Measurements from ENCODE around the gene AP3B1.

AP3B1 gene

DNA sequence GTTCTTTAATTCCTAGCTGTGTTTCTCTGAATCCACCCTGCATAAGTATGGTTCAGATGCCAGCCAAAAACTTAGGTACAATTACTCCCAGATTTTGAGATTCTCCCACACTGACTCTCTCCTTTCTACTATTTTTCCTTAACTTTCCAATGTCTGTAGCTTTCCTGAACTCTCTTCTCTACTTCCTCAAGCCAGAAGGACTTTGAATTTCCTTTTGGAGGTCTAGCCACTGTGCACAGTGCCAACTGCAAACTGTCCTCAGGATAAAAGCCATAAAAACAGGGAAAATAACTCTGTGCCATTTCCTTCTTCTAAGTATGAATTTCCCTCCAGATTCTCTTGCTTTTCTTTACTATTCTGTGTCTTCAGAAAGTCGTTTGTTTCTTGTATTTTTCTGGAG, 157.2 kb downstream of the AP3B1 start:
- H3K36me3 ChIP-seq (ENCODE audit: control insufficient read depth, insufficient read depth, low read length, severe bottlenecking): peaks cover 29% of the 10 kb centered on the region
- H3K9ac ChIP-seq (ENCODE audit: low read length): no peak overlapping the region

DNA sequence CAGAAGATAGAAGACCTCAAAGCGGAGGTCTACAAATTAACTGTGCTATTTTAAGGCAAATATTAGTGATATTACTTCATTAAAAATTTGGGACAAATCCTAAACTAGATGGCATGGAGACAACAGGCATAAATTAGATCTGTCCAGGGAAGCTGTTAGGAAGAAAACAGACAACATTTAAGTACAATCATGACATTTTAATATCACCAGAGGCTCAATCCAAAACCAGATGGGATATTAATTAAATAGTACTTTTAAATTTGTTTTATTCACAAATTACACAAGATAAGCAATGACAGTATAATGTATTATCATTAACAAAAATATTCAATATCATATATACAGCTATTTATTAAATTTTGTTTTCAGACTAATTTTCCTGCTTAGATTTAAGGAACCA, 161.1 kb downstream of the AP3B1 start:
- Histone ChIP-seq H3K9me3 (ENCODE audit: control insufficient read depth, low read length) (no peaks in the 10 kb centered on the region), H3K27me3 (replicated peaks; ENCODE audit: control insufficient read depth, insufficient read depth, low read length) (no peaks in the 10 kb centered on the region), H3K36me3 (ENCODE audit: control insufficient read depth, insufficient read depth, low read length, severe bottlenecking) (peaks cover 16% of the 10 kb centered on the region), H3K4me3 (ENCODE audit: low read length) (no peak overlapping the region), H3K9ac (ENCODE audit: low read length) (no peak overlapping the region), H3K4me1 (ENCODE audit: control insufficient read depth, insufficient read depth, low read length) (no peaks in the 10 kb centered on the region)
- DNase-seq (ENCODE audit: low read depth): no peak

More for the DNA sequence above, 157.2 kb downstream of the AP3B1 start:
- no peaks in the 10 kb centered on the region for H3K27me3 ChIP-seq (replicated peaks; ENCODE audit: control insufficient read depth, insufficient read depth, low read length)
- H3K9me3 ChIP-seq (ENCODE audit: control insufficient read depth, low read length): no peaks in the 10 kb centered on the region
- H3K4me3 ChIP-seq (ENCODE audit: low read length): no peak overlapping the region
- no peaks in the 10 kb centered on the region for H3K4me1 ChIP-seq (ENCODE audit: control insufficient read depth, insufficient read depth, low read length)
- no peak for DNase-seq (ENCODE audit: low read depth)

DNA sequence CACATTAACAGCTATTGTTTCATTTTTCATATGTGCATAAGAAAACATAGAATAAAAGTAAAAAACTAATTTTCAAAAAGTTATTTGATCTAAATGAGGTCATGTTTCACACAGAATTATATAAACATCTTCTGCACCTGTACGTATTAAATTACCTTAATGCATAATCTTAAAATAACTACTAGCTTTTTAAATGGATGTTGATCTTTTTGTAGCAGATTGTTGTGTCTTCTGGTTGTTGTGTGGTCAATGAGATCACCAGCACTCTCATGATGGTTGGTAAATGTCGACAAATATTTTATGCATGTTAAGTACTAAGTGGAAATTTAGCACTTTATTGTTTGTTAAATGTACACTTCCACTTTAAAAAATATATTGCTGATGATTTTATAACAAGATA, 162.0 kb downstream of the AP3B1 start:
- Histone ChIP-seq H3K9ac (ENCODE audit: low read length) (no peak overlapping the region), H3K36me3 (ENCODE audit: control insufficient read depth, insufficient read depth, low read length, severe bottlenecking) (peaks cover 26% of the 10 kb centered on the region), H3K9me3 (ENCODE audit: control insufficient read depth, low read length) (no peaks in the 10 kb centered on the region), H3K4me1 (ENCODE audit: control insufficient read depth, insufficient read depth, low read length) (no peaks in the 10 kb centered on the region), H3K4me3 (ENCODE audit: low read length) (no peak overlapping the region), H3K27me3 (replicated peaks; ENCODE audit: control insufficient read depth, insufficient read depth, low read length) (no peaks in the 10 kb centered on the region)
- no peak for DNase-seq (ENCODE audit: low read depth)

DNA sequence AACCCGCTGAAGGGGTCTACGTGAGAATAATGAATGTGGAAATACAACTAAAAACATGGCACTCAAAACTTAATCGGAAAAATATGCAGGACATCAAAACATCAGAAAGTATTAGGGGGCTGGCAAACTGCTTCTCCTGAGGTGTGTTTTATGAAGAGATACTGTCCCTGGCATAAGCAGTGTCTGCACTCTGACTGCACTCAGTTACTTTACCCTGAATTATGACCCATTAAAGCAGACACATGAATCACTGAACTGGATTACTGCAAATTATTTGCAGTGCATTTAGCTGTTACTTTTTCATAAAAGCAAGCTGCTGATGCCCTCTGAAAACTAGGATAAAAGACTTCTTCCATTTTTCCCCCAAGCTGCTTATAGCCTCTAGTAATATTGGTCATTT, 164.9 kb downstream of the AP3B1 start:
- peaks cover 21% of the 10 kb centered on the region for H3K36me3 ChIP-seq (ENCODE audit: control insufficient read depth, insufficient read depth, low read length, severe bottlenecking)
- no peak overlapping the region for H3K4me3 ChIP-seq (ENCODE audit: low read length)
- H3K4me1 ChIP-seq (ENCODE audit: control insufficient read depth, insufficient read depth, low read length): no peaks in the 10 kb centered on the region
- H3K27me3 ChIP-seq (replicated peaks; ENCODE audit: control insufficient read depth, insufficient read depth, low read length): no peaks in the 10 kb centered on the region
- DNase-seq (ENCODE audit: low read depth): no peak
- no peaks in the 10 kb centered on the region for H3K9me3 ChIP-seq (ENCODE audit: control insufficient read depth, low read length)
- no peak overlapping the region for H3K9ac ChIP-seq (ENCODE audit: low read length)

DNA sequence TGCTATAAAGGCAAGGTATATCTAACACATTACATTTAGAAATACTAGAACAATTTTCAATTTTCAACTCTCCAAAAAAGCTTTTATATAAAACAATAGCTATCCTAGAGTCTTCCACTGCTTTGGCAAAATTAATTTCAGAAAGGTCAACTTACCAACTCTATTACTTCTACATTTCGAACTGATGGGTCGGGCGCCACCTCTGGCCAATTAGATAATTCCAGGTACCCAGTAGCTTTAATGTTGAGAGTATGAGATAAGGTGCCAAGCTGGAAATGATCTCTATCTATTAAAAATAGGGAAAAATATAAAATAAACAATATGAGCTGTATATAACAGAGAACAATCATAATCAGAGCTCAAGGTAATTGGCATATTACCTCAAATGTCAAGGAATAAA, 166.6 kb downstream of the AP3B1 start:
- H3K9me3 ChIP-seq (ENCODE audit: control insufficient read depth, low read length): no peaks in the 10 kb centered on the region
- no peaks in the 10 kb centered on the region for H3K4me1 ChIP-seq (ENCODE audit: control insufficient read depth, insufficient read depth, low read length)
- no peak overlapping the region for H3K9ac ChIP-seq (ENCODE audit: low read length)
- H3K36me3 ChIP-seq (ENCODE audit: control insufficient read depth, insufficient read depth, low read length, severe bottlenecking): peaks cover 21% of the 10 kb centered on the region
- DNase-seq (ENCODE audit: low read depth): no peak
- no peak overlapping the region for H3K4me3 ChIP-seq (ENCODE audit: low read length)
- no peaks in the 10 kb centered on the region for H3K27me3 ChIP-seq (replicated peaks; ENCODE audit: control insufficient read depth, insufficient read depth, low read length)

DNA sequence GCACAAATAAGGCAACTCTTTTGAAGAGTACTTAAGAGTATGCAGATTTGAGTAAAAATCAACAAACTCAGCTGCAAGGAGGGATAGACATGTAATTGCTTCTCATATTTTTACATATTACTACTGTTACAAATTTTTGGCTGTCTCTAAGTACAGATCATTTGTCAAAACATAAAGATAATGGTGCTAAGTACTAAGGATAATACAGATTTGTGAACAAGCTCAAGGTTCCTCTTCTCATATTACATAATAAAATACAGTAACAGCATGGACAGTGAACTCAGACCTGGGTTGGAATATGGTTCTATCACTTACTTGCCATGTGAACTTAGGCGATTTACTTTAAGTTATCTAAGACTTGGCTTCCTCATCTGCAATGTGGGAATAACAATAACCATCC, 168.0 kb downstream of the AP3B1 start:
- Histone ChIP-seq H3K27me3 (replicated peaks; ENCODE audit: control insufficient read depth, insufficient read depth, low read length) (no peaks in the 10 kb centered on the region), H3K9me3 (ENCODE audit: control insufficient read depth, low read length) (no peaks in the 10 kb centered on the region), H3K4me1 (ENCODE audit: control insufficient read depth, insufficient read depth, low read length) (no peaks in the 10 kb centered on the region), H3K36me3 (ENCODE audit: control insufficient read depth, insufficient read depth, low read length, severe bottlenecking) (peaks cover 18% of the 10 kb centered on the region), H3K4me3 (ENCODE audit: low read length) (no peak overlapping the region), H3K9ac (ENCODE audit: low read length) (no peak overlapping the region)
- no peak for DNase-seq (ENCODE audit: low read depth)

DNA sequence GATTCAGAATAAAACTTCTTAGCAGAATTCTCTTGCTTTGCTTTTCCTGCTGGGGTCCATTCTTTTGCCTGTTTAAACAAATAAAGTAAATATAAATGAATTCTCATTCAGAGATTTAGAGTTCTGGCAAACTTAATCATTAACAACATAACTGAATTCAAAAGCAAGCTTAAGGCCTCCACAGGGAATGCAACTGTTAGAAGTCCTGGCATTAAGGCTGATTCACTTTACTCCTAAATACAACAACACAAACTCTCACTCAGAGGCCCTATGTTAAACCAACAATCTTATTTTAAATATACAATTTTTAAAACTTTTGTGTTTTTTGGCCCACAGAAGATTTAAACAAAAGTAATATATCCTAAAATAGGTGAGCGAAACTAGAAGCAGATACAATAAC, 178.3 kb downstream of the AP3B1 start:
- no peak for DNase-seq (ENCODE audit: low read depth)
- Histone ChIP-seq H3K27me3 (replicated peaks; ENCODE audit: control insufficient read depth, insufficient read depth, low read length) (no peaks in the 10 kb centered on the region), H3K36me3 (ENCODE audit: control insufficient read depth, insufficient read depth, low read length, severe bottlenecking) (peaks cover 26% of the 10 kb centered on the region)

DNA sequence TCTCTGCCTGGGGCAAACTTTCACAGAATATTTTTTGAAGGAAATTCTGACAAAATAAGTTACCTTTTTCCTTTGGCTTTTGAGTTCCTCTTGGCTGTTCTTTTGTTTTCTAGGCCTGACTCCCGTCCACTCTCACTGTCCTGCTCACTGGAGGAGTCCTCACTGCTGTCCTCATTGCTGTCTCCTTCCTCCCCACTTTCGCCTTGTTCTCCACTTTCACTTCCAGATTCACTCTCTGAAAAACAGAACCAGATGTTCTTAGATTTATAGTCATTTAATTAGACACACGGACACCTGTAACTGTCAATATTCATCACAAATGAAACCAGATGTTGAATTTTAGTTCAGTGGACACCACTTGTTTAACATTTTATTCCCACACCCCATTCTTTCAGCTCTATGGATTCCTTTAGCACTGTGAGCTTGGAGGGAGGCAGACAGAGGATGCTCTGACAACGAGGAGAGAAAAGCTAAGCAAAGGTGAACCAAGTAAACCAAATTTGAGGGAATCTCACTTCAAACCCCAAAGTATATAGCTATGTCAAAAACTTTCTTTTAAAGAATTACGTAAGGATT, 180.7 kb downstream of the AP3B1 start:
- DNase-seq (ENCODE audit: low read depth): no peak
- Histone ChIP-seq H3K9ac (ENCODE audit: low read length) (no peak overlapping the region), H3K4me1 (ENCODE audit: control insufficient read depth, insufficient read depth, low read length) (no peaks in the 10 kb centered on the region), H3K27me3 (replicated peaks; ENCODE audit: control insufficient read depth, insufficient read depth, low read length) (no peaks in the 10 kb centered on the region), H3K9me3 (ENCODE audit: control insufficient read depth, low read length) (no peaks in the 10 kb centered on the region), H3K4me3 (ENCODE audit: low read length) (no peak overlapping the region), H3K36me3 (ENCODE audit: control insufficient read depth, insufficient read depth, low read length, severe bottlenecking) (peaks cover 39% of the 10 kb centered on the region)

More for the DNA sequence above, 178.3 kb downstream of the AP3B1 start:
- Histone ChIP-seq H3K4me3 (ENCODE audit: low read length) (no peak overlapping the region), H3K9me3 (ENCODE audit: control insufficient read depth, low read length) (no peaks in the 10 kb centered on the region), H3K4me1 (ENCODE audit: control insufficient read depth, insufficient read depth, low read length) (no peaks in the 10 kb centered on the region), H3K9ac (ENCODE audit: low read length) (no peak overlapping the region)

DNA sequence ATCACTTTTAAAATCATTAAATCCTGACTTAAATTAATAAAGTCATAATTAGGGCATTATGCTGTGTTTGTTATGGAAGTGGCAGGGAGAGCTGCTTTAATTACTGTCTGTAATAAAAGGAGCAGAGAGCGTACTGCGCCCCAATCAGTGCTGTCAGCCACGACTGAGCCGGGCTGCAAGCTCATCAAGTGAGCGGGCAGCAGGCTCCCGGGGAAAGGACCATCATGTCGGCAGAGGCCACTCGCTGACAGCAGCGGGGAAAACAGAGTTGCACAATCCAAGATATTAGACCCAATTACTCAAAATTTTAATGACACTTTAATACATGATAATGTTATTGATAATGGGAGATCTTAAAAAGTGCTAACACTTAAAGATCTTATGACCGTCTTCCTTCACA, 181.6 kb downstream of the AP3B1 start:
- Histone ChIP-seq H3K36me3 (ENCODE audit: control insufficient read depth, insufficient read depth, low read length, severe bottlenecking) (peaks cover 39% of the 10 kb centered on the region), H3K27me3 (replicated peaks; ENCODE audit: control insufficient read depth, insufficient read depth, low read length) (no peaks in the 10 kb centered on the region), H3K9ac (ENCODE audit: low read length) (no peak overlapping the region), H3K4me3 (ENCODE audit: low read length) (no peak overlapping the region), H3K9me3 (ENCODE audit: control insufficient read depth, low read length) (no peaks in the 10 kb centered on the region), H3K4me1 (ENCODE audit: control insufficient read depth, insufficient read depth, low read length) (no peaks in the 10 kb centered on the region)
- DNase-seq (ENCODE audit: low read depth): no peak

DNA sequence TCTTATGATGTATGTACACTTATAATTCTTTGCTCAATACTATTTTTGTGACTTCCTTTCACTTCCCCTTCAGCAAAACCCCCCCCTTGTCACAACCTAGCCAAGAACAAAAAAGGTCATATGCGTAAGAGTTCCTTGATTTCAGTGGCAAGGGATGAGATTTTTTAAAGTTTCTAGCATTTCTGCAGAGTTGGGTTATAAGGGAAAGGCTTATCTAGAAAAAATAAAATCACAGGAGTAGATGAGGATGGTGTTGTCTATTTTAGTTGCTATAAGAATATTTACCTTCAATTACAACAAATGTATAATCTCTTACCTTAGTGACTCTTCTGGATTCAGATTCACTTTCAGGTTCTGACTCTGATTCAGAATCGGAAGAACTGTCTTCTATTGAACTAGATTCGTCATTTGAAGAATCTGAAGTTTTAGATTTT, 184.6 kb downstream of the AP3B1 start:
- H3K36me3 ChIP-seq (ENCODE audit: control insufficient read depth, insufficient read depth, low read length, severe bottlenecking): peaks cover 44% of the 10 kb centered on the region
- DNase-seq (ENCODE audit: low read depth): no peak

DNA sequence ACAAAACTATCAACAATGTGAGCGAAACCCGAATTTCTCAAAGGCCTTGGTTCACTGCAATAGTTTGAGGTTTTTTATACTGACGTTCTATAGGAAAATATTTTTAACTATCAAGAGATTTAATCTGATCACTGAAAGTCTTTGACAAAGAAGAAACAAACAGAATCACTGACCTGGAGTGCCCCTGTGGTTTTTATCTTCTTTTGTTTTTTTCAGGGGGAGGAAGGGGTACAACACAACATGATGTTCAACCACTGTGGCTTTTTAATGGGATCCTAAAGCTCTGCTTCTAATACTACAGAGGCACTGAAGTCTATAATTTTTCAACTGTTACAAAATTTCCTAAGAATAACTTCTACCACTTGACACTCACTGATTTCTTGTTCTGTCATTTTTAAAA, 185.9 kb downstream of the AP3B1 start:
- Histone ChIP-seq H3K36me3 (ENCODE audit: control insufficient read depth, insufficient read depth, low read length, severe bottlenecking) (peaks cover 35% of the 10 kb centered on the region), H3K9me3 (ENCODE audit: control insufficient read depth, low read length) (no peaks in the 10 kb centered on the region), H3K4me3 (ENCODE audit: low read length) (no peak overlapping the region), H3K9ac (ENCODE audit: low read length) (no peak overlapping the region), H3K27me3 (replicated peaks; ENCODE audit: control insufficient read depth, insufficient read depth, low read length) (no peaks in the 10 kb centered on the region), H3K4me1 (ENCODE audit: control insufficient read depth, insufficient read depth, low read length) (no peaks in the 10 kb centered on the region)
- no peak for DNase-seq (ENCODE audit: low read depth)

More for the DNA sequence above, 184.6 kb downstream of the AP3B1 start:
- no peaks in the 10 kb centered on the region for H3K4me1 ChIP-seq (ENCODE audit: control insufficient read depth, insufficient read depth, low read length)
- H3K9me3 ChIP-seq (ENCODE audit: control insufficient read depth, low read length): no peaks in the 10 kb centered on the region
- H3K9ac ChIP-seq (ENCODE audit: low read length): no peak overlapping the region
- no peak overlapping the region for H3K4me3 ChIP-seq (ENCODE audit: low read length)
- no peaks in the 10 kb centered on the region for H3K27me3 ChIP-seq (replicated peaks; ENCODE audit: control insufficient read depth, insufficient read depth, low read length)

DNA sequence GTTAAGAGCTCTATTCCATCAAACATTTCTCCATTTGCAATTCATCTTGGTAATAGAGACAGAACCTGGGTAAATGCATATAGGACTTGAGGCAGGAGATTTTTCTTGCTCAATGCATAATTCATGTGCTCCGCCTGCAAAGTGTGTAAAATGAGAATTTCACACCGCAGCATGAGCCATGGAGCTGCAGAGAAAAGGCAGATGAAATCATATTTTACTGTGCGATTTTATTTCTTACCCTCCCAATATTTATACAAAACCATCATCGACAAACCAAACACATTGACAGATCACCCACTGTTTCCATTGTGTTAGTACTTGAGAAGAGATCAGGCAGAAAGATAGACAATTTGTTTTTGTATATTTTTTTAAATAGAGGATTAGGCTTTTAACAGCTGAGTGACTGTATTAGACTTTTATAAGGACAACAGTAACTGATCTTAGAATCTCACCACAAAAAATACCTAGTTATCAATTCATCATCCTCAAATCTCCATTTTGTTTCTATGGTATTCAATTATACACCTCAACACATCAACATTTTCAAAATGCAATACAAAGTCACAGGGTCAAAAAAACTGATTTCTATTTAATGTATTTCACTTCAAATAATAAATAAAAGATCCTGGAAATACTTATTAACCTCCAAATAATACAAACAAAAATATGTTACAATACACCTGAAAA, 191.1 kb downstream of the AP3B1 start:
- H3K27me3 ChIP-seq (replicated peaks; ENCODE audit: control insufficient read depth, insufficient read depth, low read length): no peaks in the 10 kb centered on the region
- H3K36me3 ChIP-seq (ENCODE audit: control insufficient read depth, insufficient read depth, low read length, severe bottlenecking): peaks cover 35% of the 10 kb centered on the region
- no peak overlapping the region for H3K4me3 ChIP-seq (ENCODE audit: low read length)
- H3K4me1 ChIP-seq (ENCODE audit: control insufficient read depth, insufficient read depth, low read length): no peaks in the 10 kb centered on the region
- H3K9ac ChIP-seq (ENCODE audit: low read length): no peak overlapping the region
- DNase-seq (ENCODE audit: low read depth): no peak
- no peaks in the 10 kb centered on the region for H3K9me3 ChIP-seq (ENCODE audit: control insufficient read depth, low read length)

Data from adipocyte (in vitro differentiated cells).